GM10847 (cell line): Measurements from ENCODE around the gene MRGPRE.

Experiments
- POLR2A ChIP-seq: IDR thresholded peaks from 2 replicates; pipeline ENCODE4 v1.6.1; 2011; ENCODE audit not compliant: insufficient read length; ENCODE audit errors: extremely low read depth

The MRGPRE gene

GRCh38 chr11:3225159-3225758 is 7.0 kb downstream of the MRGPRE start:
- TF ChIP-seq POLR2A = no peak

DNA sequence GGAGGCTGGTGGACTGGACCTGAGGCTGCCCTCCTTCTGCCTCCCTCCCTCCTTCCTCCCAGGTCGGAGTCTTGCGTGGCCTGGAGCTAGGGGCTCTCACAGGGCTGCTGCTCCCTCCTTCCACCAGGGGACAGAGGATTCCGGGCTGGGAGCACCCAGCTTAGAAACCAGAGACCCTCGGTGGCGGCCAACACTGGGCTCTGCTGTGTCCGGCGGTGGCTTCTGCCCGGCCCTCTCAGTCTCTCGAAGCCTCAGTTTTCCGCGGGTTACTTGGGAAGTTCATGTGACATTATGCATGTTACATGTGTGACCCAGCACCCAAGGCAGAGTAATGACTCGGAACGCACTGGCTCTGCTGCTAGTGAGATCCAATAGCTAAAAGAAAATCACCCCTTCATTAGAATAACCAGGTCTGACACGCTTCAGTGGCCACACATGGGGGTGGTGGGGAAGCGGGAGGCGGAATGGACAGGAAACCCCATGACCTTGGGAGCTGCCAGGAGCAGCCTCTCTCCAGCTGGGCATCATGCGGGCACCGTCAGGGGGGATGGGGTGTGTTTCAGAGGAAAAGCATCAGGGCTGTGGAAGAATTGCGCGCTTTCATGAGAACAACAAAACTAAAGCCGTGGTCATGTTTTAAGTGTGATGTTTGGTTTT is 7.7 kb downstream of the MRGPRE start:
- no peak for TF ChIP-seq POLR2A

GRCh38 chr11:3223932-3224381 is 8.3 kb downstream of the MRGPRE start:
- no peak for TF ChIP-seq POLR2A

DNA sequence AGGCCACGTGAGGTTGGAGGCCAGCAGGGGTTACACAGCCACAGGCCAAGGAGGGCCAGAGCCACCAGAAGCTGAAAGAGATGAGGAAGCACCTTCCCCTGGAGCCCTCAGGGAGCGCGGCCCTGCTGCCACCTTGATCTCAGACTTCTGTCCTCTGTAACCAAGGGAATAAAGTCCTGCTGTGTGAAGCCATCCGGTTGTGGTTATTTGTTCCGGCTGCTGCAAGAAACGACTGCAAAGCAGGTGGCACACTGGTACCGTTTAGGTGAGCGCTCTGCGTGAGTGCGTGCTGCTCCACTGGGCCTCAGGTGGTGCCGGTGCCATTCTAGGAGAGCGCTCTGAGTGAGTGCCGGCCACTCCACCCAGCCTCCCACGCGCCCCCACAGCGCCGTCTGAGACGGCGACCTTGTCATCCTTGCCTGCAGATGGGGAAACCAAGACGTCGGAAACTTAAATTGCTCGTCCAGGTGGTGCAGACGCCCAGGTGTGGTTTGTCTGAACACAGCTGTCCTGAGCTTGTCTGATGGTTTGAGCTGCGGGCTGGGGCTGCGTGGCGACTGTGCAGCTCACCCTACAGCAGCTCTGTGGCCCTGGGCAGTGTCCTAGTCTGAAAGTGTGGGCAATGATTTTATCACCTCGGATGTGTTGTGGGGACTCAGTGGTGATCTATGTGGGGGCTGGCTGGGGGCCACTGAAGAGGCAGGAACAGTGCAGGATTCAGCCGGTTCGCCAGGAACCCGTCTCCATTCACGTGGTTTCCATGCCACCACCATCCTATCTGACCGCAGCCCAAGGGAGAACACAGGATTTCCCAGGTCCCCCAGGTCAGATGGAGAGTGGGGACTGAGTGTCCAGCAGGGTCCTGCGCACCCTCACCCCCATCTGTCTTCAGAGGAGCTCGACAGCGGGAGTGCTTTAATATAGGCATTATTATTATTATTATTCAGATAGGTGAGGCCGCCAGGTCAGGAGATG is 9.0 kb downstream of the MRGPRE start:
- no peak for TF ChIP-seq POLR2A

DNA sequence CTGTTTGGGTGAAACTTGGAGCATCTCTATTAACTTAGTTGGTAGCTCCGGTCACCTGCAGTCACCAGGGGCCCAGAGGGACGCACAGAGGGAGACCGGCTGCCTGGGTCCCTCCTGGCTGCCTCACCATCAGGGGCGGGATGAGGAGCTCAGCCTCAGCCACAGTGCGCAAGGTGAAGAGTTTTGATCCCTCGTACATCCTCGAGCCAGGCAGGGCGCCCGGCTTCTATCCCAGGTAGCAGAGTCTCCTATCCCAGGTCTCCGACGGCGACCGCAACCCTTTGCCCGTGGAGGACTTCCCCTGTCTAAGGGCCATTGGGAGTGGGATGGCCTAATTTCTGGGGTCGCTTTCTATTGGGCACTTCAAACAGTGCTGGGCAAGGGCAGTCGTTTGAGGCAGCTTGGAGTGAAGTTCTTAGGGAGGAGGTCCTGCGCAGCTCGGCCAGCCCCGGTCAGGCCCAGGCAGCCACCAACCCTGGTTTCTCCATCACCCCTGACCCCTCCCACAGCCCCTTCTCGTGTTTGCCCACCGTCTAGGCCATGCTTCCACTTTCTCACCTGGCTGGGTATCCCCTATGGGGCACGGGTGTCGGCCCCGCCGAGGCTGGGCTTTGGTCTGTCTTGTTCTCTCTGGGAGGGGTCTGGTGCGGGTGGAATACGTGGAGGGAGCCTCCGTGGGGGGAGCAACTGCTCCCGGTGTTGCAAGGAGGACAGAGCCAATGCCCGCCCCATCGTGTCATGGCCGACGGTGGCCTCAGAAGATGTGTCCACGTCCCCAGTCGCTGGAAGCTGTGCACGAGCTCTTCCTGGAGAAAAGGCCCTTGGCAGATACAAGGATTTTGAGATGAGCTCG is 10.0 kb downstream of the MRGPRE start:
- no peak for TF ChIP-seq POLR2A

- TF ChIP-seq POLR2A = no peak
Measured at GRCh38 chr11:3221408-3222002, 10.7 kb downstream of the MRGPRE start.

- TF ChIP-seq POLR2A = no peak
Measured at GRCh38 chr11:3220521-3221407, 11.5 kb downstream of the MRGPRE start.

DNA sequence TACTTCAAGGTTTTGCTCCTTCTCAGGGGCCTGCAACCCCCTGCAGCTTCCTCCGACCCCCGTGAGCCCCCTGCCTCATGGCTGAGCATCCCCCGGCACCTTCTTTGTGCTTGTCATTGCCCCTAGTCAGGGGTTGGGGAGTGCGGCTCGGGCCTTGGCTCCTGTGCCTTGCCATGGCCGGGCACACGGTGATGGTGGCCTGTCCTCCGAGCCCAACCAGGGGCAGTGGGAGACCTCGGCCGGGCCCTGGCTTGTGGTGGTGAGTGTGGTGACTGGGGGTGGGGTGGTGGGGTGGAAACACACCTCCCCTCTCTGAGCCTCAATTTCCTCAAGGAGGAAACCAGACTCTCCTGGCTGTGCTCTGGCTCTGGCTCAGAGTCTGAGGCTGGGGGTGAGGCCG is 12.1 kb downstream of the MRGPRE start:
- TF ChIP-seq POLR2A = no peak

DNA sequence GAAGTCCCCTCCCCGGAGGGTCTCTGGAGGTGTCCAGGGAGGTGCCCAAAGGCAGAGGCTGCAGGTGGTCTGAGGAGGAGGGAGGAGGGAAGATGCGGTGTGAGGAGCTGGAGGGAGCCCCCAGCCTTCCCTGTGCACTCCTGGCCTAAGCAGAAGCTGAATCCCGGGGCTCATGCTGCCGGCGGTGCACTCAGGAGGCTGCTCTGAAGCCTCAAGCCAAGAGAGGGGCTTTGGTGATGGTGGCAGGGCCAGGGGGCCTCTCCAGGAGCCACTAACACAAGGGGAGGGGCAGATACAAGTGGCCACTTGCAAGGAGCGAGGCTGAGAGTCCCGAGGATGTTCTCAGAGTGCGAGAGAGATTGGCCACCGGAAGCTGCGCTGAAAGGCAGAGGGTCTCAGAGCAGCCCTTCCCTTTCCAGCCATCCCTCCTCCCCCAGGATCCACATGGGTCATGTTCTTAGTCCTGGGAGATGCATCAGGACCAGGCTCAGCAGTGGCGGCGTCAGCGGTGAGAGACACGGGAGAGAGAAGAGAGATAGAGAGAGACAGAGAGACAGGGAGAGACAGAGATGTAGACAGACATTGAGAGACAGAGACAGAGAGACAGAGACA is 12.8 kb downstream of the MRGPRE start:
- TF ChIP-seq POLR2A = no peak

DNA sequence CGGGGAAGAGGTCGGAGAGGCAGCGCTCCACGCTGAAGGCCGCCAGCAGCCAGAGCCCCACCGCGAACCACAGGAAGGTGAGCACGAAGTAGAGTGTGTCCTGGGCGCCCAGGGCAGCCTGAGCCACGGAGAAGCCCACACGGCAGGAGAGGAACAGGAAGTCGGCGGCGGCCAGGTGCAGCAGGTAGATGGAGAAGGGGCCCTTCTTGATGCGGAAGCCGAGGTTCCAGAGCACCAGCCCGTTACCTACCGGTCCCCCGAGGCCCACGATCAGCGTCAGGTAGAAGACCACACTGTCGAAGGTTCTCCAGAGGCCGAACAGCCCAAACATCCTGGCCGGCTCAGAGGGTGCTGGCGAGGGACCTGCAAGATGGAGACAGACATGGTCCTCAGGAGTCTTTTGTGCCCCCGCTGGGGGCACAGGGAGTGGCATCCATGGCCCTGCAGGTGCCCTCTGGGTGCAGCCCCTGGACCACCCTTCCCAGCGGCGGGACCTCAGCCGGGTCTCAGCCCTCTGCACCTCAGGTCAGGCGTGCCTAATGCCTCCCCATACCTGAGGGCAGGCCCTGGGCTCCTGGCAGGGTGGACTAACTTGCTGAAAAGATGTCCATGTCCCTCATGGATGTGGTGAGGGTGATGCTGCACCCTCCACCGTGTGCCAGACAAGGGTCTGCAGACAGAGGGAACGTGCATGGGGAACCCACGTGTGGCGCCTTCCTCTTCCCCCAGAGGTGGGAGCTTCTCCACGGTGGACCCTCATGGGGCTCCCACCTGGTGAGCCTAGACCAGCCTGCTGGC is 13.5 kb downstream of the MRGPRE start, which contains the start of gene MRGPRG:
Gene MRGPRG (minus strand): TSS at position 331 of the 798 bp plus-strand sequence. CDS start 0 bp downstream, at position 331.
- no peak for TF ChIP-seq POLR2A

DNA sequence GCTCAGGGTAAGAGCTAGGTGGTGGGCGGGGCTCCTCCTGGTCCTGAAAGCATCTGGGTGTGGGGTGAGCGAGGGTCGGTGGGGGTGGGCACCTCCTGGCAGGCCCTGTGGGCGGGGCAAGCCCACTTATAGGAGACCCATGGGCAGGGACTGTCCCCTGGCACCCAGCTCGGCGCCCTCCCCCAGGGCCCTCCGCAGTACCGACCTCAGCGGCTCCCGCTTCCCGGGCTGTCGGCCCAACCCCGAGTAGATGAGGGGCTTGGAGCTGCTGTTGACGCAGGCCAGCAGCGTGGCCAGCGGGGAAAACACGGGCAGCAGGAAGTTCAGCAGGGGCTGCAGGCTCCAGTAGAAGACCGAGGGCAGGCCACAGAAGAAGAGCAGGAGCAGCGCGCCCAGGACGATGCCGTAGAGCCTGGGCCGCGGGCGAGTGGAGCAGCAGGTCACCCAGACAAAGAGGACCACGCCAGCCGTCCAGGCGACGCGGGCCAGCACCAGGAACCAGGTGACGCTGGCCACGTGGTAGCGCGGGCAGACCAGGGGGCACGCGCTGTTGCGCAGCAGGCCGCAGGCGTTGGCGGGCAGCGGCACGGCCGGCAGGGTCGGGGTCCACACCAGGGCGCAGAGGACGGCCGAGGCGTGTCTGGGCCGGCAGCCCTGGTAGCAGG is 14.3 kb downstream of the MRGPRE start:
- TF ChIP-seq POLR2A = no peak
